GM21526 (cell line): ENCODE results near the gene TBC1D8B.

Experiments used
- ATAC-seq: cut with Tn5 transposase; IDR thresholded peaks from one replicate; pipeline ENCODE4 v1.9.1; 2021; ENCODE audit warnings: moderate library complexity; ENCODE audit not compliant: unreplicated experiment, low FRiP score

Gene TBC1D8B

DNA sequence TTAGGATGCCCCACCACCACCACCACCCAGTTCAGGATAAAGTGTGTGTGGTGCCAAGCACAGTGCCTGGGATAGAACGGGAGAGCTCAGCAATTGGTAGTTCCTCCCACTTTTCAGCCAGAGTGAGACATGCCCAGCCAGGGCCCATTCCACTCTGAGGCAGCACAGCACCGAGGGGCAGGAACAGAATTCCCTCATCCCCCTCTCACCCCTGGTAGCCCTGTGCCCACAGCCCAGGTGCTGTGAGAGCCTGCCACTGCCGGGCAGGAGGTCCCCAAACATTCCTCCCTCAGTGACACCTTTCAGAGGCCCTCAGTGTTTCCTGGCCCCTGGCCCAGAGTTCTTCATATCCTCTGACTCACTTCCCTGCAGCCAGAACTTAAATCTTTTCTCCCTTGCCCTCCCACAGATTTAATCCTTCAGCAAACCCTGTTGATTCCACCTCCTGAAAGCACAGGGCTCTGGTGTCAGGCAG lies 92.5 kb downstream of the TBC1D8B start:
- ATAC-seq, result no peak

DNA sequence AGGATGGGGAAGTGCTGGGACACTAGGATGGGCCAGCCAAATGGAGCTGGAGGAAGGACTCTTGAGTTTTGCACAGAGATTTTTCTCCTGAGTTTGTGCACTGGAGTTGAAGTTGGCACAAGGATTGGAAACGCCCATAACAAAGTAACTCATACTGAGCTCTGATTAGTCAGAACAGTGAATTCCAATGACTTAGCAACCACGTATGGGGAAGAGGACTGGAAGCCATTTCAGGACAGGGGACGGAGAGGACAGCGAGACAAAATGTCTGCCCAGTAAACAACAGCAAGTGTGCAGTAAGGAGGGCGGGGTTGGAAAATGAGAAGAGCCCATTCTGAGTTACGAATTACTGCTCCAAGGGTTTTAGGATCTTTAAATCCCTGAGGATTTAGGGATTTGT lies 94.8 kb downstream of the TBC1D8B start:
- no peak for ATAC-seq

GRCh38 chrX:106898462-106898861 lies 96.0 kb downstream of the TBC1D8B start:
- peak; percentile 58 for ATAC-seq

GRCh38 chrX:106899276-106899675 lies 96.8 kb downstream of the TBC1D8B start:
- no peak for ATAC-seq

GRCh38 chrX:106899841-106900240 lies 97.4 kb downstream of the TBC1D8B start:
- no peak for ATAC-seq

DNA sequence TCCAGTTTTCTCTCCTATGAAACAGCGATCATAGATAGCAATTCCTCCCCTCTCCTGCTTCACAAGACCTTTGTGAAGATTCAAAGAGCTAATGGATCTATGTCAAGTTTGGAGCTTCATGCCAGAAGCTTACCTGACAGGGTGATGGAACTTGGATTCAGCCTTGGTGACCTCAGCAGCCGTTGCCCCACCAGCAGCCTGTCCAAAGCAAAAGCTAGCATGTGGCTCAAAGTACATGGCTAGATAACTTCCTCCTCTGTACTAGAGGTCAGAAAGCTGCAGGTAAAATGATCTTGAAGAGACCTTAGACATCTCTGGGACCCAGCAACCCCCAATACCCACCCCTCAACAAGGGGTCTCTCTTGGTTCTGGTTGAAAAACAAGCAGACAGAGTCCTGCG lies 98.9 kb downstream of the TBC1D8B start:
- no peak for ATAC-seq

- ATAC-seq, result no peak
Observed at GRCh38 chrX:106901781-106902219, 99.3 kb downstream of the TBC1D8B start.

- no peak for ATAC-seq
Observed at GRCh38 chrX:106902684-106903083, 100.2 kb downstream of the TBC1D8B start.

GRCh38 chrX:106903291-106903824 lies 100.9 kb downstream of the TBC1D8B start, which contains the start of gene RIPPLY1:
TSS of gene RIPPLY1 (minus strand) at chrX:106903341. CDS start at chrX:106903287, 54 bp downstream.
- ATAC-seq, result no peak

DNA sequence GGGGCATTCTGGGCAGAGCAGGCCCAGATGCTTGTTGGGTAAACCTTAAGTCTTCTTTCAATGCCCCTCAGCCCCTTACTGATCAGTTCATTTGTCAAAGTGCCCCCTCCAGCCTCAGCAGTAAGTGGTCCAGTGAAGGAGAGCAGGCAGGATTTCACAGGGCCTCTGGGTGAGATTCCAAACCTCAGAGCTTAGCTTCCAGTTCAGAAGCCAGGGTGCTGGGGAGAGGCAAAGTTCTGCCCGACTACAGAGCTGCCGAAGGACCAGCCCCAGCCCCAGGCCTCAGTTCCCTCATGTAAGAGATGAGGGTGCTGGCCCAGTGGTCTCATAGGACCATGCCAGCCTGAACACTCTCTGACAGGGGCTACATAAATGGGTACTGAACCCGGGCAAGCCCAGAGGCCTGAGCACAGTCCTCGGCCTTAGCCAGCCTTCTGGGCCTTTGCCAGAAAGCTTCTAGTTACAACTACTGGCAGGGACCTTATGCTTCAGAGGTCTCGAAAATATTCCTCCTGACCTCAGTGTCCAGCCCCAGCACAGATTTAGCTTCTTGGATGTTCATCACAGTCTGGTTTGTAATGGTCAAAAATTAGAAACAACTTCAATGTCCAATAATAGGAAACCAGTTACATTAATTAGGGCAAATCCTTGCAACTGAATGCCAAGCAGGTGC lies 101.5 kb downstream of the TBC1D8B start:
- ATAC-seq, result no peak

DNA sequence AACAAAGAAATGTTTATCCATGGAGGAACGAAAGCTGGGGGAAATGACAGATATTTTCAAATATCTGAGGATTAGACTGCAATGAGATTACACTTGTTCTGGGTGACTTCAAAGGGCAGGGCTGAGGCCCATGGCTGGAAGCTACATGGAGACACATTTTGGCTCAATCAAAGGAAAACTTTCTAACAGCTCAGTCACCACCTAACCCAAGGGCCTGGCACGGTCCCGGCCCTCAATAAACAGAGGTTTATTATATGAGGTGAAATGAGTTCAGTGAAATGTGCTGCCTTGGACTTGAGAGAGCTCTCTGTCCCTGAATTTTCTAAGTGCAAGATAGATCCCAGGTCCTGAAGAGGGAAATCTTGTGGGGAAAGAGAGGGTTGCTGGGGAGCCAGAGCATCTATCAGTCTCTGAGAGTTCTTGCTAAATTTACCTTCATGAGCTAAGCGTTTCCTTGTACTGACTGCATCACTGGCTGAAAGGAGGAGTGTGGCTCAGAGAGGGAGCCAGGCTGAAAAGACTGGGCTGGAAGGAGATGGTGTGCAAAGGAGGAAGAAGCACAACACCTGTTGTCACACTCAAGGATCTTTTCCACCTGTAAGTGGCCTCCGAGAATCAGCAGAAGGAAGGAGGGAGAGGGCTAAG lies 102.7 kb downstream of the TBC1D8B start:
- no peak for ATAC-seq

GRCh38 chrX:106906361-106906760 lies 103.9 kb downstream of the TBC1D8B start:
- no peak for ATAC-seq

- ATAC-seq, result no peak
Observed at GRCh38 chrX:106912864-106913263, 110.4 kb downstream of the TBC1D8B start.

GRCh38 chrX:106917830-106918500 lies 115.5 kb downstream of the TBC1D8B start:
- ATAC-seq, result no peak

- ATAC-seq, result no peak
Observed at GRCh38 chrX:106919932-106920452, 117.5 kb downstream of the TBC1D8B start, which contains the start of gene CLDN2. TSS of gene CLDN2 (plus strand) at chrX:106920402. CDS start at chrX:106928229, 7,827 bp downstream.

DNA sequence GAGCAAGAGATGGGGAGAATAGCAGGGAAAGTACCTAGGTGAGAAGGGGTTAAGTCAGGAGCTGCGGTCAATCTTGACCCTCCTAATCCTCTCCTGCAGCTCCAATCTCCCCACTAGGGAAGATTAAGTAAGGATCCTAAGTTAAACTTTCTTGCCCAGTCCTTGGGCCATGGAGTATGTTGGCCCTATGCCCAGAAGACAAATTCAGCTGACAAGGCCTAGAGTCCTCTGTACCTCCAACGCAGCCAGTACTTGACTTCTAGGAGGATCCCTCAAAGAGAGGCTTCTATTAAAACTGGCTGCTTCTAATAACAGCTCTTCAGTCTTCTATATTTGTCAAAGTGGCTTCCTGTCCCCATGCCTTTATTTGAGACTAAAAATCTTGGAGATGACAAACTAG lies 119.2 kb downstream of the TBC1D8B start:
- ATAC-seq, result no peak
